Activated effector memory CD4-positive, alpha-beta T cell treated with anti-CD3 and anti-CD28 coated beads, Interleukin-2, amount 50 U/mL, for 16 hours (primary cell): ENCODE measurements around the gene RBM28.

Source experiments
- DNase-seq: peaks from one replicate; pipeline ENCODE4 v3.0.0-alpha.2; 2020

The RBM28 gene, protein sequence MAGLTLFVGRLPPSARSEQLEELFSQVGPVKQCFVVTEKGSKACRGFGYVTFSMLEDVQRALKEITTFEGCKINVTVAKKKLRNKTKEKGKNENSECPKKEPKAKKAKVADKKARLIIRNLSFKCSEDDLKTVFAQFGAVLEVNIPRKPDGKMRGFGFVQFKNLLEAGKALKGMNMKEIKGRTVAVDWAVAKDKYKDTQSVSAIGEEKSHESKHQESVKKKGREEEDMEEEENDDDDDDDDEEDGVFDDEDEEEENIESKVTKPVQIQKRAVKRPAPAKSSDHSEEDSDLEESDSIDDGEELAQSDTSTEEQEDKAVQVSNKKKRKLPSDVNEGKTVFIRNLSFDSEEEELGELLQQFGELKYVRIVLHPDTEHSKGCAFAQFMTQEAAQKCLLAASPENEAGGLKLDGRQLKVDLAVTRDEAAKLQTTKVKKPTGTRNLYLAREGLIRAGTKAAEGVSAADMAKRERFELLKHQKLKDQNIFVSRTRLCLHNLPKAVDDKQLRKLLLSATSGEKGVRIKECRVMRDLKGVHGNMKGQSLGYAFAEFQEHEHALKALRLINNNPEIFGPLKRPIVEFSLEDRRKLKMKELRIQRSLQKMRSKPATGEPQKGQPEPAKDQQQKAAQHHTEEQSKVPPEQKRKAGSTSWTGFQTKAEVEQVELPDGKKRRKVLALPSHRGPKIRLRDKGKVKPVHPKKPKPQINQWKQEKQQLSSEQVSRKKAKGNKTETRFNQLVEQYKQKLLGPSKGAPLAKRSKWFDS

DNA sequence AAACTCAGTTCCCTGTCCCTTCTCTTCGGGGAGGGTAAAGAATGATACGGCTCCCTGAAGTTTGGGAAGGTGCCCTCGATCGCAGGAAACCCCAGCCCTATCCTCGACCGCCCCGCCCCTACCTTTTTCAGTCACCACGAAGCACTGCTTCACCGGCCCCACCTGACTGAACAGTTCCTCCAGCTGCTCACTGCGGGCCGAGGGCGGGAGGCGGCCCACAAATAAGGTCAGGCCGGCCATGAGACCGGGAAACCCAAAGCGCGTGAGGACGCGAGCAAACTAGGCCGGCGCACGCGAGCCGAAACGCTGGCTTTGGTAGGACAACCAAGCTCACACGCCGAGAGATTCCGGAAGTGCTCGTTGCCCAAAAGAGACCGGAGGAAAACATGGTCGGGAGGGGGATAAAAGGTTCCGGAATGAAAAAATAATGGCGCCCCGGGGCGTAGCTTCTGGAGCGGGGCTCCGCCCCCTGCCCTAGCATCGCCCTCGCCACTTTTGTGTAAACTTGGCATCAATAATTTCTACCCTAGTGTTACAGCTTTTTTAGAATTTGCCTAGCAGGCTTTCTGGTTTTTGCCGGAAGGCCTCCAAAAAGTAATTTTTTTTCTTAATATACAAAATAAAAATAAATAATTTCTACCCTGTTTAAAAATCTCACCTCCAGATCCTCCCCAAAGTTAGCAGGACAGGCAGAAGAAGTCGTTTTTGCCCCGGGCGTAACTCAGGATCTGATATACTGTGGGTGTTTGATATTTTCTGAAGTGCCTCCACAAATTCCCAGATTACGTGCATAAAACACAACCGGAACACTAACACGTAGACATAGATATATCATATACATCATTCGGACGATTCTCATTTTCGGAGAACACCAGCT, at the start of gene RBM28:
Gene RBM28 (minus strand): TSS at position 355 of the 877 bp plus-strand sequence. CDS start 115 bp downstream, at position 240.
- peak; percentile 94 for DNase-seq

DNA sequence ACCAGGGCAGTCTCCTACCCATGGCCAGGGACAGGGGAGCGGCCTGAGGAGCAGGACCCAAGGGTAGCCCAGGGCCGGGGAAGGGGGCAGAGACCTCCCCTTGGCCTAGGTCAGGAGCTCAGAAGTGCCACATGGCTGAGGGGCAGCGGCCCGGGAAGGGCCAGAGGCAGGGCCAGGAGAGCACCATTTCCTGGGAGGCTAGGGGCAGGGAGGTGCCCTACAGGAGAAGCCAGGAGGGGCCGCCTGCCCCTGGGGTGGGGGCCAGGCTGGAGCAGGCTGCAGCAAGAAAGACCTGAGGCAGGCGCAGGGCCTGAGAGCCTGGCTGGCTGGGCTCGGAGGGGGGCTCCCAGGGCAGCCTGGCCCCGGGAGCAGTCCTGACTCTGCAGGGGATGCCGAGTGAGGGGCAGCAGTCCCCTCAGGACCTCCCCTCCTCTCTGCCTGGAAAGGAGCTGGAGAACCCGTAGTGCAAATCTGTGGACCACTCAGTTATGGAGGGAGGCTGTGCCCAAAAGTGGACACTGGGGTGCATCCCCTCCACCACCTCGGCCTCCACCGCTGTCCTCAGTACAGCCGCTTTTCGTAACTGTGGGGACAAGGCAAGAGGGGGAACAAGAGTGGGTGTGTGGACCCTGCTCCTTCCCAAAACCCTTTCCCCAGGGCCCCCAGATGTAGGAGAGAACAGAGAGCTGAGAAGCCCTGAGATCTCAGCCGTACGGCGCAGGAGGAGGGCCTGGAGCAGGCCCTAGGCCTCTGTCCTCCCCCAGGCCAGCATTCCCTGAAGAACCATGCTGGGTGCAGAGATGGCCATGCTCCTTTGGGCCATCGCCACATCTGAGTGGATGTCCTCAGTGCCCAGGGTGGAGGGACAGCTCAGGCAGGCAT, 49.0 kb upstream of the RBM28 start:
- DNase-seq, result no peak

DNA sequence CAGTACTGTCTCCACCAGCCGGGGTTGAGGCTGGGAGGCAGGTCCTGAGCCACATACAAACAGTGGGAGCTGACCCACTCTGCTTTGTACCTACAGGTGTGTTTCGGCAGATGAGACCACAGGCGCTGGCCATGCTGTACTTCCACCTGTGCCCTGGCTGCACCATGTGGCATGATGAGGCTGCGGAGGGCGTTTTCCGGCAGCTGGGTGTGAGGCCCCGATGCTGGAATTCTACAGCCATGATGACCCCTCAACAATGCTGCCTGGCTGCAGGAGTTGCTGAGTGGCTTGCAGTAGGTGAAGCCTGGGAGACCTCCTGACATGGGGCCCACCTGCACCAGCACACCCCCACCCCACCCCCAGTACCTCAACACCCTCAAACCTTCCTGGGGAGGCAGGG, 48.1 kb upstream of the RBM28 start:
- no peak for DNase-seq

DNA sequence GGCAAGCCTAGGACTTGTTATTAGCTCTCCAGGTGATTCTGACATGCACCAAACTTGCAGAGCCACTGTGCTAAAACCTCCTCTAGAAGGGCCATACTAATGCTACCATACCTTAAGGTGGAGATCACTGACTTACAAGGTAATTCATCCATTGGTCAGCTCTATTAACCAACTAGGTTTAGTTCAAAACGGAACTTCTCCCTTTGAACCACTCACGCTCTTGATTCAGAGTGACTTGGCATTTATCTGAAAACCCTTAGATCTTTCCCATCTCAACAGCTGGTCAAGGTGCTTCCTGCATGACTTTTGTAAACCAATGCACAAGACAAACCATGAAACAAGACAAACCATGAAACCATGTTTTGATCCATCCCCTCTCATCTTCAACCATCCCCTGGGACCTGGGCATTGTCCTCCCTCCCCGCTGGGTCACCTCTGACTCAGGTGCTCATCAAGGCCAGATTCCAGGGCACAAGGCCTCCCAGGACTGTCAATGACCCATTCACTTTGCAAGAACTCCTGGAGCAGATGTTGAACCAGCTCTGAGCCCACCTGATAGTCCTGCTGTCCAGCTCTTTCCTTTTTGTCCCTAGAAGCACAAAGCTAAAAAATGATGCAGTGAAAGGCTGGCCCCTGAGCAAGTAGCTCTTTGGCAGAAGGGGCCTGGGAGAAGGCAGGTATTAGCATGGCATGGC, 47.3 kb upstream of the RBM28 start:
- DNase-seq, result no peak

DNA sequence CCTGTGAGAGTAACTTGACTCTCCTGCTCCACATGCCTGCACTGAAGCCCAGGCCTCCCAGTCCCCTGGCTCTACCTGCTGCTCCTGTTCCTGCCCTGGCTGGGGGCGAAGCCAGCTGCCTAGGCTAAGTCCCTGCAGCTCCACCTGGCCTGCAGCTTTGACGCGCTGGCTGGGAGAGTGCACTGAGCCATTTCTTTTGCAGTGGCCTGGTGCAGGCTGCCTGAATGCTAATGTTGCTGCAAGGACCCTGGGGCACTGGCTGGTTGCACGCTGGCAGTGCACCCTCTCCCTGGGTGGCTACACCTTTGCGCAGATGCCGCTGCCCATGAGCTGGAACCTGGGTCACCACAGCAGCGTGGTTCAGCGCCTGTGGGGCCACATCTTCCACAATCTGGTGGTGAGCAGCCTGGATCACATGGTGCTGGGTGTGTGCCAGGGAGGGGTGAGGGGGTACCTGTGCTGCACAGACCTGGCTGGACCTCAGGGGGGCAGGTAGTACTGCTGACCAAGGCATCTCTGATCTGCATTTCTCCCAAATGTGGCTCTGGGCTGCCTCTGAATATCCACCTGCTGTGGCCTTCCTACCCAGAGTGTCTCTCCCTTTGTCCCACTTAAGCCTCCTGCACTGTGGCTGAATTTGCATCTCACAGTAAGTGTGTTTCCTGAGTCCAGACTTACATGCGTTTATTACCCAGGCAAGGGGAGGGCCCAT, 46.1 kb upstream of the RBM28 start:
- no peak for DNase-seq

DNA sequence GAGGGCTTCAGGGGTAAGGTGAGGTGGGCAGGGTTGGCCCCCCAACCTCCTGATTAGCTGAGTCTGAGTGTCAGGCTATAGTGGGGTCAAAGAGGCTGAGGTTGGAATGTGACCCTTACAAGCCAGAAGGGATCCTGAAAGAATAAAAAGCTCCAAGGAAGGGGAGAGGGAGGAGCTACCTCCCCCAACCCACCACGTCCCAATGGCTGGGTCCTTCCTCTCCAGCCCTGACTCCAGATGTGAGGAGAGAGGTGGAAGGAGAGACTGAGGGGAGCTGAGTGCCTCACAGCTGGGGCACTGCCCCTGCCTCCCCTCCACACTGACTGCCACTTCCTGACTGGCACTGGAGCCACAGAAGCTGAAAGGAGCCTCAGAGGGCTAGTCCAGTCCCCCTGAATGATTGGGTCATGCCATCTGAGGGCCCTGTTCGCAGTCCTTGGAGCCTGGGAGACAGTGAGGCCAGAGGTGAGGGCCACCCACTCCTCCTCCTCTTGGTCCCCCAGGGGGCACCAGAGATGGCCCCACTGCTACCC, 45.4 kb upstream of the RBM28 start:
- no peak for DNase-seq

DNA sequence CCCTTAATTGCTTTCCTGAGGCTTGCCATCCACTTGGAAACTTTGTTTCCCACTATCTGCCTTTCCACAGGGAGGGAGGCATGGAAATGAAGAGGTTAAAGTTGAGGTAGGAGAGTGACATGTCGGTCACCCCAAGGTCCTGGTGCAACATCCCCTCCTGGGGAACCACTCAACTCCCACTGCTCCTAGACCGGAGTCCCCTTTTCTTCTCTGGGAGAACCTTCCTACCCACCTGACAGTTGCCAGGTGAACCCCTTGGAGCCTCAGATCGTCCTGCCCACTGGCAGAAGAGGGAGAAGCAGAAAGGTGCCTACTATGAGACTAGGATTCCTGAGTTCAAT, 44.4 kb upstream of the RBM28 start:
- DNase-seq, result no peak

DNA sequence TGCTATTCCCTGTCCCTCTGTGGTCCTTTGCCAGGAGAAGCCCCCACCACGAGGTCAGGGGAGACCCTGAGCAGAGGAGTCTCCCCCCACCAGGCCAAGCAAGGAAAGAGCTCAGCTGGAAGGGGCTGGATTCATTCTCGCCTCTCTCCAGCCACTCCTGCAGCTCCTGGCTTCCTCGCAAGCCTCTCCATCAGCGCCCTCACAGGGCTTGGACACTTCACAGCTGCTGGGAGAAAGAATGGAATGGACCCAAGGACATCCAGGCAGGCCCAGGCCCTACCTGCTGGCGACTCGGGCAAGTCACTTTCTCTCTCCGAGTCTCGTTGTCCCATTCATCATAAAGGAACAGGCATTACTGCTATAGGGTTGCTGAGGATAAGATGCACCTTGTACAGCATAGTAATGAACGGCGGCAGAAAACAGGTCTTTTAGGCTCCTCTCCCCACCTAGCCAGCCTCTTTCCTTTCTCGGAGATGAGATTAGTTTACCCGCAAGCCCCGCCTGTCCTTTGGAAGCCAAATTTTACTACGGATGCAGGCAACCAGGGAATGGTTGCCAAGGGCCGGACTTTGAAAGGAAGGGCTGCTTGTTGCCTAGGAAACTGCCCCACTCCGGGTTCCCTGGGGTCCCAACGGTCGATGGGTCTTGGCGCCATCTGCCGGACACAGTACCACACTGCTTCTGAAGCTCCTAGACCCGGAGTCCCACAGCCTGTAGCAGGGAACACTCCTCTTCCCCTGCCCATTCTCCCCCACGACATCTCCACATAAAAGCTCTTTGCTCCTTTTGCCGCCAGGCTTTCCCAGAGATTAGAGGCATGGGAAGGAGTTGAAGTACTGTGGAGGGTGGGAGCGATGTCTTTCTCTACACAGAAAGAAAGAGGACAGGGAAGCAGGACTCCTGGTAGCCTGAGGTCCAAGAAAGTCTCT, 43.8 kb upstream of the RBM28 start:
- DNase-seq, result peak; percentile 88

DNA sequence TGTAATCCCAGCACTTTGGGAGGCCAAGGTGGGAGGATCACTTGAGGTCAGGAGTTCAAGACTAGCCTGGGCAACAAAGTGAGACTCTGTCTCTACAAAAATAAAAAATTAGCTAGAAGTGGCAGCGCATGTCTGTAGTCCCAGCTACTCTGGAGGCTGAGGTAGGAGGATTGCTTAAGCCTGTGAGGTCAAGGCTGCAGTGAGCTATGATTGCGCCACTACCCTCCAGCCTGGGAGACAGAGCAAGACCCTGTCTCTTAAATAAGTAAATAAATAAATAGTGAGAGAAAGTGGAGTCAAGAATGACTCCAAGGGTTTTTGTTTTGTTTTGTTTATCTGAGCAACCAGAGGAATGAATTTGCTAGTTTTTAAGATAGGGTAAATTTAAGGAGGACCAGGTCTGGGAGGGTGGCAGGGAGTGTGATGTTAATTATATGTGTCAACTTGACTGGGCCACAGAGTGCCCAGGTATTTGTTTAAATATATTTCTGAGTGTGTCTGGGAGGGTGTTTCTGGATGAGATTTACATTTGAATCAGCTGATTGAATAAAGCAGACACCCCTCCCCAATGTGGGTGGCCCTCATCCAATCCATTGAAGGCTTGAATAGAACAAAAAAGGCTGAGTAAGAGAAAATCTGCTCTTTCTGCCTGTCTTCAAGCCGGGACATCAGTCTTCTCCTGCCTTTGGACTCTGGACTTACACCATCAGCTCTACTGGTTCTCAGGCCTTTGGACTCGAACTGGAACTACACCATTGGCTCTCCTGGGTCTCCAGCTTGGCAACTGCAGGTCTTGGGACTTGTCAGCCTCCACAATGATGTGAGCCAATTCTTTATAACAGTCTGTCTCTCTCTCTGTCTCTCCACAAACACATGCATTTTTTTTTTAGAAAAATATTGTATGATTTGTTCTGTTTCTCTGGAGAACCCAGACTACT, 42.5 kb upstream of the RBM28 start:
- no peak for DNase-seq

DNA sequence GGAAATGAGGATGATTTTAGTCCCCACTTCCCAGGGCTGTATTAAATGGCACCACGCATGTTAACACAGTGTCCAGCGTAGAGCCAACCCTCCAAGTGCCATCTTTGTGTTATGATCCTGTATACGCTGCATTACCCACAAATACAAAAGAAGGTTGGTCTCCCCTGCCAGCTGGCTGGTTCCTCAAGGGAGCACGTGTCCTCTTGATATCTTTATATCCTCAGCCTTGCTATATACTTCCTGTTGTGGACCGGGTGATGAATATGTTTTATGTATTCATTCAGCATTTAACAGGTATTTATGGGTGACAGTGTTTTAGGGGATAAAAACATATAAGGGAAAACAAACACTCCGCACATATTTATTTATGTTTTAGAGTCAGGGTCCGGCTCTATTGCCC, 41.0 kb upstream of the RBM28 start:
- DNase-seq, result no peak

DNA sequence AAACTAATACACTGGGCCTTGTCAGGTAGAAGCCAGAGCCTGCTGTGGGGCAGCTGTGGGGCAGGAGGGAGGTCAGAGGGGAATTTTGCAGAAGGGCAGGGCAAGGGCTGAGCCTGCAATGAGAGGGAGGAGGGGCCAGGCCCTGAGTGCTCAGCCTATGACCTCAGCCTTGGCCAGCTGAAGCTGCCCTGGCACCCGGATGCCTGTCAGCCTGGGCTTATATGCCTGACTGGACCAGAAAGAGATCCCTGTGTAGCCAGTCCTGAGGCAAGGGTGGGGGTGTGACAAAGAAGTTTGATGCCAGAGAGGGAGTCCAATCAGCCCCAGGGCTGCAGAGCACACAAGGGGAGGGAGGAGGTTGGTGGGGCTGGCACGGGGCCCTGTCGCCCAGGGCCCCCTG, 40.1 kb upstream of the RBM28 start:
- no peak for DNase-seq

DNA sequence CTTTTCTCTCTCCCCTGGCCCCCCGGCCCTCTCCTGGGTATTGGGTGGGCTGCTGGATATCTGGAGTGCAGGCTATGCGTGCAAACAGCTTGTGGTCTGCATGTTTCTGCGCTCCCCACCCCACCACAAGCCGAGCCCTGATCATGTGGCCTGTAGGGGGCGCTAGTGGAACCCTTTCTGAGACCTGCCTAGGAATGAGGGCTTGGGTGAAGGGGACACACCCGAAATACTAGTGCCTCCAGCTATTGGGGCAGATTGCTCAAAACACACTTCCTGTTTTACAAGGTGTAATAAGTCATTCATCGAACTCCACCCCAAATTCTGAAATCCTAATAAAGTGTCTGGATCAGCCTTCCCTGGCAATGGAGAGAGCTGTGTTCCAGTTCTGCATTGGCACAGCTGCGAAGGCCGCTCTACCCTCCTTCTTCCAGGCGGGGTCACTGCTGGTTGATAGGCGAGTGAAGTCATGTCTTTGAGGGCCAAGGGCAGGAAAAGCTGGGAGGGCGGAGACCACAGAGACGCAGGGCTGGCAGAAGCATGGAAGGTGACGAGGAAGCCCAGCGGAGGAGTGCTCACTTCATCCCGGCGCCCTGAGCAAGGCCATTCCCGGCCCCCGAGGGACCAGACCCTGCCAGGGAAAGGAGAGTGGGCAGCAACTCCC, 37.6 kb upstream of the RBM28 start:
- peak; percentile 77 for DNase-seq

DNA sequence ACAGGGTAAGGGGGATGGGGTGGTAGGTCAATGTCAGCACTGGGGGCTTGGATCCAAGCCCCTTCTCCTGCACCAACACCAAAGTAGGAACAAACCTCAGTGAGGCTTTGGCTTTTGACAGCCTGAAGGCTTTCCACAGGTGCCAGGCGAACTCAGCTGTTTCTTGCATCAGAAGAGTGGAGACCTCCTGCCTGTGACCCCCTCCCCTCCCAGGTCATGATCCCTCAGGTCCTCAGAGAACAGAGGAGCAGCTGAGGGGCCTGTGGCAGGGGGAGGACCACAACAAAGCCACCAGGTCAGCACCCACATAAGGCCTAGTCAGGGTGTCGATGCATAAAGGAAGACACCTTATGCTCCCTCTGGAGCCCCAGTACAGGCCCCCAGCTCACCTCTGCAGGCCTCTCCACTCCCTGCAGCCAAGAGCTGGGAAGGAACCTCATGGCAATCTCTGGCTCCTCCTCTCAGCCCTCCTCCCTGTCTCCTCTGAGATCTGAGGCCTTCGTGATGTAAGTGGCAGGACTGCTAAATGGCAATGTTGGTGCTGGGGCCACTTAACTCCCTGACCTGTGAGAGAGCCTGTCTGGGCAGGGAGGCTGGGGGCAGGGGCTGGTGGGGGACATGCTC, 36.9 kb upstream of the RBM28 start:
- DNase-seq, result no peak

DNA sequence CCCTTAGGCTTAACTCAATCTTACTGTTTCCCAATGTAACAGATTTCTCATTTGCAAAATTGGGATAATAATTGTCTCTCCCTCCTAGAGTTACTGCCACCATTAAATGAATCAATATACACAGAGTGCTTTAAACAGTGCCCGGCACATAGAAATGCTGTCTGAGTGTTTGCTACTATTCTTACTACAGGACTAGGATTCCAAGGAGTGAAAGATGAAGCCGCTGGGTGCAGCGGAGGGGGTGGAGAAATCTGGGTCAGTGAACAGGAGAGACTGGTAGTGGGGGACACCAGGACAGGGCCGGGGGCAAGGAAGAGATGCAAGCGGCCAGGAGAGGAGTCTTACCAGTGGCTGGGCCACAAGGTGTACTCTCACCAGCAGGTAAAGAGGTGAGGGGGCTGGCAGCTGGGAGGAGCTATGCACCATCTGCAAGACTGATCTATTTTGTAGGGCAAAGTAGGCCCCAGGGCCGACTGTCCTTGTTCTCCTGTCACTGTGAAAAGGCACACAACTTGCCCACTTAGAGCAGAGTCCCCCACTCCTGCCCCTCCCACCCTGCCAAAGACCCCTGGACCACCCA, 36.3 kb upstream of the RBM28 start:
- DNase-seq, result peak; percentile 56

DNA sequence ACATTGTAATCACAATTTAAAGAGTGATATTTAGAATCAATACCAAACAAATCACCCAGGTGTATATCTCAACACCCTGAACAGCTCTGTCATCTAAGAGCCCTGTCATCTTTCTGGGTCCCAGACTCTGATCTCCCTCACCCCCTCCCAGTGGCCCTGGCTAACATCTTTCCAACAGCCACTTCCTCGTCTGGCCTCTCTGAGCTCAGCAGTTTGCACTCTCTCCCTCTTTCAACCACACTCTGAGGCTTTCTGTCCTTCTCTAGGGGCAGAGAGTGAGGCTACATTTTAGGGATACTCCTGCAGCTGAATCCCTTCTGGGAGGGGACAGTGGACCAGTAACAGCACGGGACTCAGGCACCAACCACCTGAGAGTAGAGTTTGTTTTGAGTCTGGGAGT, 34.9 kb upstream of the RBM28 start:
- no peak for DNase-seq

DNA sequence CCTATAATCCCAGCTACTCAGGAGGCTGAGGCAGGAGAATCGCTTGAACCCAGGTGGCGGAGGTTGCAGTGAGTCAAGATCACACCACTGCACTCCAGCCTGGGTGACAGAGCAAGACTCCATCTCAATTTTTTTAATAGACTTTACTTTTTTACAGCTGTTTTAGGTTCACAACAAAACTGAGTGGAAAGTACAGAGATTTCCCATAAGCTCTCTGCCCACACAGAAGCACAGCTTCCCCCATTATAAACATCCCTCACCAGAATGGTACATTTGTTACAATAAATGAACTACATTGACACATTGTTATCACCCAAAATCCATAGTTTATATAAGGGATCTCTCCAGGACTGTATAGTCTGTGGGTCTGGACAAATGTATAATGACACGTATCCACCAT, 32.4 kb upstream of the RBM28 start:
- DNase-seq, result no peak

DNA sequence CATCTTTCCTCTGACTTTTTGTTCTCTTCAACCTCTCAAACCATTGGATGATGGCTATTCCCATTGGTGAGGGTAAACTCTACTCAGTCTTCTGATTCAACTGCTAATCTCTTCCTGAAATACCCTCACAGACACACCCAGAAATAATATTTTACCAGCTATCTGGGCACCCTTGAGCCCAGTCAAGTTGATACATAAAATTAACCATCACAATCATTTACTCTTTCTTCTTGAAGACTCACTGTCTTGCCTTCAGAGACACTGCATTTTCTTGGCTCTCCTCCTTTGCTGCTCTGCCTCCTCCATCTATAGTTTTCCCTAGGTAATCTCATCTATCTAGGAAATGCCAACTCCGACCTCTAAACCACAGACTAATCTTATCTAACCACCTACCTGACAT, 30.3 kb upstream of the RBM28 start:
- DNase-seq, result no peak
